Left lung (tissue), 10 donors: Measurements from ENCODE around the gene TOX2. TPM values are rescaled to one million over a fixed set of nuclear protein-coding genes. Genes with fewer than 3 reads are reported as not detected.

Source experiments
- ATAC-seq: fragments of 200-7000 bp; cut with Tn5 transposase; one replicate; pipeline ENCODE4 v1.9.1; 2020; ENCODE audit warnings: moderate library complexity
- DNase-seq, 4 donors: peaks; one replicate each; pipeline ENCODE4 v3.0.0-alpha.2; 2013 to 2020
- H3K27ac ChIP-seq, 2 donors: fragments of 200-600 bp; sonication (generic) in 1 of 2; one replicate each; pipeline versions ENCODE4 v1.5.0 to v1.8.0; 2020 to 2021
- H3K27me3 ChIP-seq, 2 donors: fragments of 200-600 bp; sonication (generic) in 1 of 2; one replicate each; pipeline versions ENCODE4 v1.5.0 to v1.8.0; 2020 to 2021
- H3K36me3 ChIP-seq, 2 donors: fragments of 200-600 bp; sonication (generic) in 1 of 2; one replicate each; pipeline versions ENCODE4 v1.5.0 to v1.8.0; 2020 to 2021
- H3K4me1 ChIP-seq, 2 donors: fragments of 200-600 bp; one replicate each; pipeline ENCODE4 v1.8.0; 2021
- H3K4me3 ChIP-seq, 2 donors: fragments of 200-600 bp; sonication (generic) in 1 of 2; one replicate each; pipeline versions ENCODE4 v1.5.0 to v1.8.0; 2020 to 2021; ENCODE audit warnings: mild to moderate bottlenecking in 1 of 2
- H3K9me3 ChIP-seq, 2 donors: fragments of 200-600 bp; sonication (generic) in 1 of 2; one replicate each; pipeline versions ENCODE4 v1.5.0 to v1.8.0; 2020 to 2021
- intact Hi-C, 2 donors: fragments of 100-400 bp; cut with DNase I; formaldehyde crosslinking; loops; one replicate each; pipeline versions ENCODE4 v1.11.2 to v1.14.2; 2022
- polyA plus RNA-seq, 6 donors: library from polyadenylated mRNA; unstranded; fragments of 120-200 nt; gene quantifications; one replicate each; pipeline ENCODE4 v1.2.1, GENCODE V29; 2013; ENCODE audit not compliant: insufficient read length in 6 of 6
- total RNA-seq, 2 donors: library from RNA; stranded (reverse); fragmentation: NEBNext Ultra II Directional; extraction: Animal tissue kit (Norgen Biotek cat#: 25700); gene quantifications; one replicate each; pipeline ENCODE4 v1.2.1, GENCODE V29; 2021
- TF ChIP-seq, protein P1 (sequence below), 2 donors: fragments of 200-600 bp; sonication (generic) in 1 of 2; IDR thresholded peaks; one replicate each; pipeline versions ENCODE4 v1.5.0 to v1.8.0; 2021; ENCODE audit warnings: antibody characterized with exemption in 2 of 2
- donor health status: DM: no; HTN: yes; CAD: no.
- donor health status: DM: no; HTN: no; CAD: no.

TOX2 gene
- total and polyA plus RNA-seq, 8 donors = 14.5 to 61.1 (median 41.3) TPM

GRCh38 chr20:43992885-43993284 is 78.2 kb downstream of the TOX2 start:
- intact Hi-C loops = no loop called here
- peaks cover 0 to 7% of the 10 kb centered on the region in 2 donors for H3K9me3 ChIP-seq
- H3K36me3 ChIP-seq = no peaks in the 10 kb centered on the region
- DNase-seq = no peak
- no peak for ATAC-seq
- H3K4me1 ChIP-seq = no peaks in the 10 kb centered on the region
- TF ChIP-seq, protein P1, sequence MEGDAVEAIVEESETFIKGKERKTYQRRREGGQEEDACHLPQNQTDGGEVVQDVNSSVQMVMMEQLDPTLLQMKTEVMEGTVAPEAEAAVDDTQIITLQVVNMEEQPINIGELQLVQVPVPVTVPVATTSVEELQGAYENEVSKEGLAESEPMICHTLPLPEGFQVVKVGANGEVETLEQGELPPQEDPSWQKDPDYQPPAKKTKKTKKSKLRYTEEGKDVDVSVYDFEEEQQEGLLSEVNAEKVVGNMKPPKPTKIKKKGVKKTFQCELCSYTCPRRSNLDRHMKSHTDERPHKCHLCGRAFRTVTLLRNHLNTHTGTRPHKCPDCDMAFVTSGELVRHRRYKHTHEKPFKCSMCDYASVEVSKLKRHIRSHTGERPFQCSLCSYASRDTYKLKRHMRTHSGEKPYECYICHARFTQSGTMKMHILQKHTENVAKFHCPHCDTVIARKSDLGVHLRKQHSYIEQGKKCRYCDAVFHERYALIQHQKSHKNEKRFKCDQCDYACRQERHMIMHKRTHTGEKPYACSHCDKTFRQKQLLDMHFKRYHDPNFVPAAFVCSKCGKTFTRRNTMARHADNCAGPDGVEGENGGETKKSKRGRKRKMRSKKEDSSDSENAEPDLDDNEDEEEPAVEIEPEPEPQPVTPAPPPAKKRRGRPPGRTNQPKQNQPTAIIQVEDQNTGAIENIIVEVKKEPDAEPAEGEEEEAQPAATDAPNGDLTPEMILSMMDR (IDR thresholded peaks at IDR 0.05) = no peak
- no peak overlapping the region for H3K27ac ChIP-seq
- H3K27me3 ChIP-seq = no peaks in the 10 kb centered on the region
- H3K4me3 ChIP-seq = no peak overlapping the region

- Histone ChIP-seq H3K27ac (no peak overlapping the region), H3K4me3 (no peak overlapping the region), H3K27me3 (no peaks in the 10 kb centered on the region), H3K36me3 (no peaks in the 10 kb centered on the region), H3K4me1 (no peaks in the 10 kb centered on the region), H3K9me3 (peaks cover 0 to 7% of the 10 kb centered on the region in 2 donors)
- intact Hi-C loops = no loop called here
- DNase-seq (no peak), ATAC-seq (no peak)
- TF ChIP-seq, protein P1 (IDR thresholded peaks at IDR 0.05) = no peak
These were observed 78.9 kb downstream of the TOX2 start for GRCh38 chr20:43993560-43993959.

- no peak for DNase-seq
- TF ChIP-seq, protein P1 (IDR thresholded peaks at IDR 0.05) = no peak
- intact Hi-C loops = no loop called here
- ATAC-seq = no peak
- Histone ChIP-seq H3K27me3 (no peaks in the 10 kb centered on the region), H3K27ac (no peak overlapping the region), H3K4me1 (no peaks in the 10 kb centered on the region), H3K36me3 (no peaks in the 10 kb centered on the region), H3K4me3 (no peak overlapping the region), H3K9me3 (peaks cover 0 to 5% of the 10 kb centered on the region in 2 donors)
These were observed 79.9 kb downstream of the TOX2 start for GRCh38 chr20:43994486-43995100.

- no peaks in the 10 kb centered on the region for H3K36me3 ChIP-seq
- no peak overlapping the region for H3K27ac ChIP-seq
- no peaks in the 10 kb centered on the region for H3K9me3 ChIP-seq
- TF ChIP-seq, protein P1 (IDR thresholded peaks at IDR 0.05) = no peak
- no peaks in the 10 kb centered on the region for H3K27me3 ChIP-seq
- no peak for ATAC-seq
- intact Hi-C loops = no loop called here
- no peaks in the 10 kb centered on the region for H3K4me1 ChIP-seq
- no peak for DNase-seq
- no peak overlapping the region for H3K4me3 ChIP-seq
These were observed 81.0 kb downstream of the TOX2 start for GRCh38 chr20:43995645-43996044.

DNA sequence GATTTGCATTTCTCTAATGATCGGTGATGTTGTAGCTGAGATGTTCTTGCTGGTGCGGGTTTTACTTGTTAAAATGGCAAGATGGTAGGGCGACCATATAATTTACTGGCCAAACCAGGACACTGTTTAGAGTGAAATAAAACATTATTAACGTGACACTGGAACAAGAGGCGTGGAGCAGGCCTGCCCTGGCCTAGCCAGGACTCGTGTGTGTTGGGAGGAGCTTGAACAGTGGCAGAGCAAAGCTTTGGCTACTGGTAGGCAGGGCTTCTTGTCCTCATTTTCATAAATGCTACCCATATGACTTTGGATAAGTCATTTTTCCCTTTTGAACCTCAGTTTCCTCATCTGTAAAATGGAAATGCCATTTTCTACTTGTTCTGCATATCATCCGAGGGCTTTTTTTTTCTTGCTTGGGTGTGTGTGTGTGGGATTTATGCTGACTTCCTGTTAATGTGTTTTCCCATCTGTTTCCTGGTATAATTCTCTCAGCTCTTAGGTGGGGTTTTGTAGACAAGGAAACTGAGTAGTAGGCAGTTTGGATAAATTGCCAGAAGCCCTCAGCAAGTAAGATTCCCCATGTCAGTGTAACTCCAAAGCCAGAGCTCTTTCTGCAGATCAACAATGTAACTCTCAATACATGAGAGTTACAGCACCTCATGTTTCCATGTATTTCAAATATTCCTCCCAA is 81.7 kb downstream of the TOX2 start:
- Histone ChIP-seq H3K27ac (no peak overlapping the region), H3K4me3 (no peak overlapping the region), H3K9me3 (no peaks in the 10 kb centered on the region), H3K4me1 (no peaks in the 10 kb centered on the region), H3K27me3 (no peaks in the 10 kb centered on the region), H3K36me3 (no peaks in the 10 kb centered on the region)
- no peak for ATAC-seq
- intact Hi-C loops = no loop called here
- no peak for DNase-seq
- TF ChIP-seq, protein P1 (IDR thresholded peaks at IDR 0.05) = no peak
